Activated CD8-positive, alpha-beta T cell treated with anti-CD3 and anti-CD28 coated beads, Interleukin-2, amount 10 ng/mL, durations not matched to agents 7 days and 5 days (primary cell): ENCODE measurements around the gene WNK2. TPM values are rescaled to one million over a fixed set of nuclear protein-coding genes. Genes with fewer than 3 reads are reported as not detected.
"Not testable (repeated sequence)": the region's sequence is repeated elsewhere in the genome, so short reads cannot be mapped to it uniquely, and the experiment has no call there.

Source experiments
- ATAC-seq: fragments of 150-1000 bp; cut with Tn5 transposase; one replicate; pipeline ENCODE4 v1.10.0; 2021; ENCODE audit warnings: moderate library complexity
- CTCF ChIA-PET: fragments of 350-600 bp; sonication (Branson Sonifier 250); formaldehyde crosslinking; loops from one replicate; lab custom pipeline; 2021; ENCODE audit warnings: antibody characterized with exemption; lab: Charles Lee
- POLR2A ChIA-PET: fragments of 350-600 bp; sonication (Branson Sonifier 250); formaldehyde crosslinking; loops from one replicate; lab custom pipeline; 2021; ENCODE audit warnings: antibody characterized with exemption; lab: Charles Lee
- DNase-seq: peaks from one replicate; pipeline ENCODE4 v3.0.0-alpha.2; 2020
- H3K27ac Mint-ChIP-seq: one replicate; pipeline ENCODE4 v1.8.0; 2021; ENCODE audit warnings: mild to moderate bottlenecking, mixed read lengths
- H3K27me3 Mint-ChIP-seq: one replicate; pipeline ENCODE4 v1.8.0; 2021; ENCODE audit warnings: low read depth, mixed read lengths
- H3K36me3 Mint-ChIP-seq: one replicate; pipeline ENCODE4 v1.8.0; 2021; ENCODE audit warnings: low read depth, mixed read lengths
- H3K4me1 Mint-ChIP-seq: one replicate; pipeline ENCODE4 v1.8.0; 2021; ENCODE audit warnings: low read depth, mixed read lengths
- H3K4me3 Mint-ChIP-seq: one replicate; pipeline ENCODE4 v1.8.0; 2021; ENCODE audit warnings: mild to moderate bottlenecking, mixed read lengths
- H3K9me3 Mint-ChIP-seq: one replicate; pipeline ENCODE4 v1.8.0; 2022; ENCODE audit warnings: mixed read lengths; ENCODE audit not compliant: insufficient read depth
- total RNA-seq, 2 experiments: library from RNA; stranded (reverse); gene quantifications; one replicate each; pipeline ENCODE4 v1.2.3, GENCODE V29; 2021

Gene WNK2
- total RNA-seq, 2 experiments from 2014 or later, result not detected

DNA sequence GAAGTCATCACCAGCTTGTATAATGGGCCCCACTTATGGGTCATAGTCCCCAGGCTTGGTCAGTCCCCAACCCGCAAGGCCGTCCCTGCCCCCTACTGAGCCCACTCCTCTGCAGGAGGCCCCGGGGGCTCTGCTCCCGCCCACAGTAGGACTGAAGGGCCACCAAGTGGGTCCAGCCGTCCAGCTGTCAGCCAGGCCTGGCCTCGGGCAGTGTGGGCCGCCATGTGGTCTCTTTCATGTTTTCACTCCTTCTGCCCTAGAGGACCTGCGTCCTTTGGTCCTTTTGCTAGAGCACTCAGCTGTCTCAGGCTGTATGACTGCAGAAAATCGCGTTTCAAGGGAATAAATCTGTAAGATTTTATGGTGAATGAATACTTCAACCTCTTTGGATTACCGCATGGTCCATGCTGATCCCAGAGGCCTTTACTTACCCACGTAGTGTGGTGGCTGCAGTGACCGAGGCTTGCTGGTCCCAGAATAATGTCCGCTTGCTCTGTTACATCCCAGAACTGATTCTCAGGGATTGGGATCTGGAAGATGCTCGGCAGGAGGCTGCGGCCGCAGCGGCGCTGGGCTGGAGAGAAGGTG lies 161.8 kb downstream of the WNK2 start:
- peaks cover 50% of the 10 kb centered on the region for H3K27me3 Mint-ChIP-seq
- no peak for ATAC-seq
- H3K9me3 Mint-ChIP-seq, result no peaks in the 10 kb centered on the region
- no peak overlapping the region for H3K27ac Mint-ChIP-seq
- peaks cover 3% of the 10 kb centered on the region for H3K4me1 Mint-ChIP-seq
- ChIA-PET POLR2A (no interaction called here), CTCF (no interaction called here)
- DNase-seq, result no peak
- H3K4me3 Mint-ChIP-seq, result no peak overlapping the region
- no peaks in the 10 kb centered on the region for H3K36me3 Mint-ChIP-seq

DNA sequence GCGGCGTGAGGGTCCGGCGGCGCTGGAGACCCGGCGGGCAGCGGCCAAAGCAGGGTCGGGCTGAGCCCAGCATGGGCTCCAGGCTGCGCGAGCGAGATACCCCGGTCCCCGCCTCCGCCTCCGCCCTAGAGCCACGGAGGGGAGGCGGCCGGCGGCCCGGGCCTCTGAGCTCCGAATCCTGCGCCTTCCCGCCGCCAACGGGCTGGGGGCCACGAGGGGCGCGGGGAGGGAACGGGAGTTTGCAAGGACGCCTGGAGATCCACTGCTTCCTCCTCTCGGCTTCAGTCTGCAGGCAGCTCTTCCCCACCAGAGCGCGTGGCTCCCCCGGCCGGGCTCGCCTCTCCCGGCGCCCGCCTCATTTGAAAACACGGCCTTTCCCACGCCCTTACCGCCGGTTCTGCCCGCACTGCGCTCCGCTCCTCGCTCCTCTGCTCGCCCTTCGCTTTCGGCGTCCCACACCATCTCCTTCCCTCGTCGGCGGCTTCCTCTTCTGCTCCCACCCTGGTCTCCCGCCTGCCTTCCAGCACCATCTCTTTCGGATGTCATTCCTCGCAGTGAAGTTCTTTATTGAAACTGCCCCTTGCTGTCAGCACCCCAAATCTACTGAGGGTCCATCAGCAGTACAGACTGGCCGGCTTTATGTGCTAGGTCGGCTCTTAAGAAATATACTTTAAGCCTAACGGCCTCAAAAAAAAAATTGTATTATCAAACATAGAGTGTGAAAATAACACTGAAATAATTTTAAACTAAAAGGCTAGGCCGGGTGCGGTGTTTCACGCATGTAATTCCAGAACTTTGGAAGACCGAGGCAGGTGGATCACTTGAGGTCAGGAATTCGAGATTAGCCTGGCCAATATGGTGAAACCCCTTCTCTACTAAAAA lies 162.5 kb downstream of the WNK2 start:
- CTCF ChIA-PET, result no interaction called here
- H3K27ac Mint-ChIP-seq, result no peak overlapping the region
- H3K4me1 Mint-ChIP-seq, result peaks cover 3% of the 10 kb centered on the region
- no peaks in the 10 kb centered on the region for H3K36me3 Mint-ChIP-seq
- no peaks in the 10 kb centered on the region for H3K9me3 Mint-ChIP-seq
- H3K4me3 Mint-ChIP-seq, result peak overlapping the region; percentile 6
- POLR2A ChIA-PET, result no interaction called here
- ATAC-seq, result peak; percentile 44
- peaks cover 48% of the 10 kb centered on the region for H3K27me3 Mint-ChIP-seq
- DNase-seq, result no peak

GRCh38 chr9:93347371-93347975 lies 163.5 kb downstream of the WNK2 start:
- H3K4me1 Mint-ChIP-seq, H3K36me3 Mint-ChIP-seq, ATAC-seq, CTCF ChIA-PET, H3K9me3 Mint-ChIP-seq, H3K27ac Mint-ChIP-seq, H3K4me3 Mint-ChIP-seq, DNase-seq: not testable (repeated sequence)
- POLR2A ChIA-PET, result interaction anchor here (0.6 kb wide), 1 partner anchor 36 kb away, joined by 3 read pairs; no protein-coding TSS in a partner anchor
- peaks cover 48% of the 10 kb centered on the region for H3K27me3 Mint-ChIP-seq

GRCh38 chr9:93353413-93354310 lies 169.7 kb downstream of the WNK2 start:
- DNase-seq, H3K27me3 Mint-ChIP-seq, H3K4me3 Mint-ChIP-seq, POLR2A ChIA-PET, CTCF ChIA-PET, H3K27ac Mint-ChIP-seq, H3K36me3 Mint-ChIP-seq, H3K9me3 Mint-ChIP-seq, ATAC-seq: not testable (repeated sequence)
- H3K4me1 Mint-ChIP-seq, result peaks cover 17% of the 10 kb centered on the region

DNA sequence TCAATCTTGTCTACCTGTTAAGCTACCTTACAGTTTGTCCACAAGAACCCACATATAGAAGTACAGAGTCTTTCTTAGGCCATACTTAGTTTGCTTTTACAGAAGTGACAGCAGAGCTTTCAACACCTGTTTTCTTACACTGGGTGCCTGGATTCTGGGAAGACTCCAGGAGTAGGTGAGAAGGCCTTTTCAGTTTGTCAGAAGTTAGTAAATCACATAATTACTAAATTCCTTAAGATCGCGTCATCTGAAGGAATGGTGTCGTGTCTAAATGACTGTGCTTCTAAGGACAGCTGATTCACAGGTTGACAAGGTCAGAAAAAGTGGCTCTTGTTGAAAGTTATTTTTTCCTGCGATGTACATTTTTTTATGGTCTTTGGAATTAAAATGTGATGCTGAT lies 170.5 kb downstream of the WNK2 start:
- Mint-ChIP-seq H3K9me3 (peaks cover 4% of the 10 kb centered on the region), H3K27me3 (no peaks in the 10 kb centered on the region), H3K27ac (no peak overlapping the region), H3K4me3 (no peak overlapping the region), H3K4me1 (peaks cover 17% of the 10 kb centered on the region), H3K36me3 (no peaks in the 10 kb centered on the region)
- ChIA-PET POLR2A (no interaction called here), CTCF (no interaction called here)
- DNase-seq, result no peak
- ATAC-seq, result no peak

- Mint-ChIP-seq H3K36me3 (no peaks in the 10 kb centered on the region), H3K9me3 (peaks cover 15% of the 10 kb centered on the region), H3K4me3 (no peak overlapping the region), H3K27me3 (no peaks in the 10 kb centered on the region), H3K4me1 (peaks cover 17% of the 10 kb centered on the region), H3K27ac (no peak overlapping the region)
- ATAC-seq (no peak), DNase-seq (no peak)
- ChIA-PET POLR2A (no interaction called here), CTCF (no interaction called here)
Measured at GRCh38 chr9:93355827-93356226, 171.9 kb downstream of the WNK2 start.

DNA sequence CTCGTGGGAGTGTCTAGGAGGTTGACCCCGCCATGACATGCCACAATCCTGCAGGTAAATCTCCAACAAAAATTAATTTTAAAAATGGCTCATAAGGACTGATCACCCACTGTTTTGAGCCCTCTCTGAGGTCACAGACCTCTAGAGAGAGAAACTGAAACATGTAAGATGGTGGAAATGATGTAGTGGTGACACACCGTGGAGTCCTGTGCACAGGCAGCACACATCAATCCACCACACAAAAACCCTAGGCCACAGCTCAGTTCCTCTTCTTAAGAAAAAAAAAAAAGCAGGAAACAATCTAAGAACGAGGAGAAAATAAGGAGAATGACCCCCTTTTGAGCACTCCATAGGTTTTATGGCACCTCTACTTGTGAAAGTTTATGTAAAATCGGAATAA lies 173.7 kb downstream of the WNK2 start:
- ATAC-seq (peak; percentile 100), DNase-seq (peak; percentile 65)
- H3K4me3 Mint-ChIP-seq, result peak overlapping the region; percentile 9
- H3K27me3 Mint-ChIP-seq, result no peaks in the 10 kb centered on the region
- H3K4me1 Mint-ChIP-seq, result peaks cover 17% of the 10 kb centered on the region
- H3K27ac Mint-ChIP-seq, result peak overlapping the region; percentile 70
- no peaks in the 10 kb centered on the region for H3K36me3 Mint-ChIP-seq
- peaks cover 28% of the 10 kb centered on the region for H3K9me3 Mint-ChIP-seq
- ChIA-PET CTCF (interaction anchor here (1.2 kb wide), 1 partner anchor 35 kb away, joined by 3 read pairs; no protein-coding TSS in a partner anchor), POLR2A (interaction anchor here (0.9 kb wide), 1 partner anchor 209 kb away, joined by 3 read pairs; no protein-coding TSS in a partner anchor)

- H3K36me3 Mint-ChIP-seq, ATAC-seq, CTCF ChIA-PET: not testable (repeated sequence)
Measured at GRCh38 chr9:93359907-93360306, 176.0 kb downstream of the WNK2 start.

DNA sequence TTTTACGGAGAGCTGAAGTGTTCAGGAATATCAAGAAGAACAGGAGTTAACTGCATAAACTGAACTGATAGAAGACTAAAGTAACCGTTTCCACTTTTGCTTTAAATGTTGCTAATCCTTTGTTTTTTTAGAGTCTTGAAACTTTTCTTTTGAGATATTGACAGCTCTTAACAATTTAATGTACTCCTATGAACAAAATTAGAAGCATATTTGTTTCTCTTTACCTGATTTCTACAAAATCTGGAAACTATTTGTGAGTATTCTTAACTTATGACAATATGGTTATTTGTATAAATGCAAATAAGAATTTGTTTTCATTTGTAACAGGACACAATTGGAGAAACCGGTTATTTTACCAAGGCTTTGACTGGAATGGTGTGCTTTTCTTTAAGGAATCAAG lies 178.1 kb downstream of the WNK2 start:
- Mint-ChIP-seq H3K4me3 (no peak overlapping the region), H3K27me3 (peaks cover 3% of the 10 kb centered on the region), H3K27ac (no peak overlapping the region), H3K36me3 (no peaks in the 10 kb centered on the region), H3K4me1 (peaks cover 13% of the 10 kb centered on the region), H3K9me3 (peaks cover 28% of the 10 kb centered on the region)
- DNase-seq, result no peak
- ATAC-seq, result no peak
- CTCF ChIA-PET, result interaction anchor here (0.6 kb wide), 1 partner anchor 382 kb away, joined by 3 read pairs; no protein-coding TSS in a partner anchor
- POLR2A ChIA-PET, result no interaction called here

More at GRCh38 chr9:93359907-93360306, 176.0 kb downstream of the WNK2 start:
- H3K27me3 Mint-ChIP-seq, POLR2A ChIA-PET, DNase-seq, H3K27ac Mint-ChIP-seq, H3K4me3 Mint-ChIP-seq: not testable (repeated sequence)
- H3K9me3 Mint-ChIP-seq, result peaks cover 28% of the 10 kb centered on the region
- peaks cover 17% of the 10 kb centered on the region for H3K4me1 Mint-ChIP-seq

DNA sequence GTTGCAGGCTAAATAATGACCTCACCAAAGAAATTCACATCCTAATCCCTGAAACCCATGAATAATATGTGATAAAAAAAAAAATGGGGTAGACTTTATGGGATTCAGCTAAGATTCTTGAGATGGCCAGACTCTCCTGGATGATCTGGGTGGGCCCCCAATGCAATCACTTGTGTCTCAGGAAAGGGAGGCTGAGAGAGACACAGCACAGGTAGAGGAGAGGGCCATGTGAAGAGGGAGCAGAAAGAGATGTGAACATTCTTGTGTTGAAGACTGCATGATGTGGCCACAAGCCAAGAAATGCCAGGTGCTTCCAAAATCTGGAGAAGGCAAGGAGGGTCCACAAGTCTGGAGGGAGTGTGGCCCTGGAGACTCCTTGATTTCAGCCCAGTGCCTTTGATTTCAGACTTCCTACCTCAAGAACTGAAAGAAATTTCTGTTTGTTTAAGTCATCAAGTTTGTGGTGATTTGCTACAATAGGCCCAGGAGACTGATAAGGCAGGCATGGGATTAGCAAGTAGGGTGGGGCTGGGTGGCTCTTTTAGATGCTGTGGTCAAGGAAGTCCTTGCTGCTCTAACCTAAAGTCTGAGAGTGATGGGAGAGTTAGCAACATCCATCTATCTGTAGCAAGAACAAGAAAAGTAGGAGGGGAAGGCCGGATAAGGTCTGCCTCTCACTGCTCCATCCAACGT lies 180.9 kb downstream of the WNK2 start:
- DNase-seq (no peak), ATAC-seq (no peak)
- Mint-ChIP-seq H3K4me3 (no peak overlapping the region), H3K9me3 (peaks cover 21% of the 10 kb centered on the region), H3K27me3 (peaks cover 6% of the 10 kb centered on the region), H3K4me1 (no peaks in the 10 kb centered on the region), H3K27ac (no peak overlapping the region), H3K36me3 (no peaks in the 10 kb centered on the region)
- ChIA-PET CTCF (no interaction called here), POLR2A (no interaction called here)
